H9 (cell line): ENCODE data around the gene CACNB4. TPM values are rescaled to one million over a fixed set of nuclear protein-coding genes. Genes with fewer than 3 reads are reported as not detected.
A peak's percentile ranks its signal among the peaks of the same experiment; 100 is the strongest.

Source experiments
- DNase-seq: peaks from one replicate; pipeline ENCODE4 v3.0.0-alpha.2; 2017
- H2AFZ ChIP-seq: one replicate; pipeline ENCODE4 v1.6.1; 2013; ENCODE audit warnings: mild to moderate bottlenecking, low read length, control low read depth, moderate library complexity
- H2AK5ac ChIP-seq: 2 replicates; pipeline ENCODE4 v1.6.1; 2013; ENCODE audit warnings: low read length, control low read depth, mixed read lengths; ENCODE audit not compliant: insufficient read length
- H2BK120ac ChIP-seq: one replicate; pipeline ENCODE4 v1.6.1; 2013; ENCODE audit warnings: low read depth, mild to moderate bottlenecking, low read length, control low read depth, inconsistent platforms; ENCODE audit not compliant: poor library complexity, severe bottlenecking
- H2BK12ac ChIP-seq: 2 replicates; pipeline ENCODE4 v1.6.1; 2013; ENCODE audit warnings: low read length, control low read depth, mixed read lengths, low read depth; ENCODE audit not compliant: insufficient read length
- H2BK15ac ChIP-seq: 2 replicates; pipeline ENCODE4 v1.6.1; 2013; ENCODE audit warnings: low read depth, low read length, control low read depth
- H2BK20ac ChIP-seq: one replicate; pipeline ENCODE4 v1.6.1; 2013; ENCODE audit warnings: low read depth, mild to moderate bottlenecking, low read length, control low read depth, inconsistent platforms; ENCODE audit not compliant: poor library complexity, severe bottlenecking
- H2BK5ac ChIP-seq: 2 replicates; pipeline ENCODE4 v1.6.1; 2013; ENCODE audit warnings: low read length, control low read depth, mixed read lengths; ENCODE audit not compliant: insufficient read length
- H3K14ac ChIP-seq: 2 replicates; pipeline ENCODE4 v1.6.1; 2013; ENCODE audit warnings: low read length, control low read depth; ENCODE audit not compliant: insufficient read depth
- H3K18ac ChIP-seq: 2 replicates; pipeline ENCODE4 v1.6.1; 2013; ENCODE audit warnings: low read depth, mild to moderate bottlenecking, mixed read lengths, low read length, control low read depth; ENCODE audit not compliant: insufficient read length
- H3K23ac ChIP-seq: 2 replicates; pipeline ENCODE4 v1.6.1; 2013; ENCODE audit warnings: low read length, control low read depth, mixed read lengths, low read depth; ENCODE audit not compliant: insufficient read length
- H3K23me2 ChIP-seq: 2 replicates; pipeline ENCODE4 v1.6.1; 2013; ENCODE audit warnings: low read depth, mild to moderate bottlenecking, mixed read lengths, low read length, control low read depth; ENCODE audit not compliant: insufficient read length, poor library complexity, severe bottlenecking
- H3K27ac ChIP-seq: 2 replicates; pipeline ENCODE4 v1.5.1; 2013; ENCODE audit warnings: low read length, control low read depth, mixed read lengths, low read depth; ENCODE audit not compliant: insufficient read length
- H3K27me3 ChIP-seq: 2 replicates; pipeline ENCODE4 v1.6.1; 2013; ENCODE audit warnings: low read length, control low read depth, inconsistent platforms; ENCODE audit not compliant: insufficient read depth
- H3K4ac ChIP-seq: 2 replicates; pipeline ENCODE4 v1.6.1; 2013; ENCODE audit warnings: low read depth, mild to moderate bottlenecking, control low read depth, inconsistent platforms, low read length, moderate library complexity
- H3K4me1 ChIP-seq: 2 replicates; pipeline ENCODE4 v1.6.1; 2013; ENCODE audit warnings: low read length, control low read depth, inconsistent platforms; ENCODE audit not compliant: insufficient read depth
- H3K4me2 ChIP-seq: 2 replicates; pipeline ENCODE4 v1.6.1; 2013; ENCODE audit warnings: low read length, control low read depth, mixed read lengths; ENCODE audit not compliant: insufficient read length, insufficient read depth
- H3K56ac ChIP-seq: 2 replicates; pipeline ENCODE4 v1.6.1; 2013; ENCODE audit warnings: low read depth, mild to moderate bottlenecking, mixed read lengths, low read length, control low read depth; ENCODE audit not compliant: insufficient read length
- H3K79me1 ChIP-seq: 2 replicates; pipeline ENCODE4 v1.6.1; 2013; ENCODE audit warnings: low read depth, mild to moderate bottlenecking, moderate library complexity, low read length, control low read depth, inconsistent platforms; ENCODE audit not compliant: insufficient read depth, poor library complexity, severe bottlenecking
- H3K79me2 ChIP-seq: 2 replicates; pipeline ENCODE4 v1.6.1; 2013; ENCODE audit warnings: low read length, control low read depth, inconsistent platforms; ENCODE audit not compliant: insufficient read depth
- H3K9ac ChIP-seq: 2 replicates; pipeline ENCODE4 v1.6.1; 2013; ENCODE audit warnings: low read length, control low read depth, mixed read lengths; ENCODE audit not compliant: insufficient read length; ENCODE audit errors: extremely low read depth
- H3K9me3 ChIP-seq: one replicate; pipeline ENCODE4 v1.6.1; 2013; ENCODE audit warnings: low read depth, low read length, inconsistent platforms; ENCODE audit not compliant: control insufficient read depth
- H3T11ph ChIP-seq: one replicate; pipeline ENCODE4 v1.6.1; 2013; ENCODE audit warnings: mild to moderate bottlenecking, low read length, control low read depth, inconsistent platforms
- H4K20me1 ChIP-seq: one replicate; pipeline ENCODE4 v1.6.1; 2013; ENCODE audit not compliant: control insufficient read depth, insufficient read length, insufficient read depth
- H4K5ac ChIP-seq: 2 replicates; pipeline ENCODE4 v1.6.1; 2013; ENCODE audit warnings: low read depth, mild to moderate bottlenecking, mixed read lengths, low read length, control low read depth; ENCODE audit not compliant: insufficient read length
- H4K8ac ChIP-seq: replicated peaks from 2 replicates; pipeline ENCODE4 v1.6.1; 2013; ENCODE audit warnings: low read length, control low read depth, mixed read lengths, low read depth; ENCODE audit not compliant: insufficient read length
- H4K91ac ChIP-seq: 2 replicates; pipeline ENCODE4 v1.6.1; 2013; ENCODE audit warnings: low read depth, mild to moderate bottlenecking, moderate library complexity, mixed read lengths, low read length, control low read depth; ENCODE audit not compliant: insufficient read length
- H3K27ac Mint-ChIP-seq, 3 experiments: 2 replicates in 2 of 3; 3 replicates in 1 of 3; pipeline ENCODE4 v1.8.0; 2020 to 2021; ENCODE audit warnings: mixed read lengths in 3 of 3, mild to moderate bottlenecking in 1 of 3, moderate library complexity in 1 of 3
- H3K27me3 Mint-ChIP-seq: 2 replicates; pipeline ENCODE4 v1.8.0; 2021; ENCODE audit warnings: low read depth, mild to moderate bottlenecking, moderate library complexity, mixed read lengths
- H3K36me3 Mint-ChIP-seq, 3 experiments: 2 replicates in 2 of 3; 3 replicates in 1 of 3; pipeline ENCODE4 v1.8.0; 2020 to 2021; ENCODE audit warnings: low read depth in 3 of 3, mixed read lengths in 3 of 3; ENCODE audit not compliant: insufficient read depth in 1 of 3
- H3K4me1 Mint-ChIP-seq, 2 experiments: 2 replicates each; pipeline ENCODE4 v1.8.0; 2020; ENCODE audit warnings: mixed read lengths in 2 of 2
- H3K4me3 Mint-ChIP-seq, 2 experiments: 2 replicates in 1 of 2; 3 replicates in 1 of 2; pipeline ENCODE4 v1.8.0; 2020 to 2021; ENCODE audit warnings: mild to moderate bottlenecking in 2 of 2, mixed read lengths in 2 of 2, moderate library complexity in 1 of 2
- H3K9me3 Mint-ChIP-seq, 2 experiments: 2 replicates in 1 of 2; 3 replicates in 1 of 2; pipeline ENCODE4 v1.8.0; 2020; ENCODE audit warnings: mild to moderate bottlenecking in 2 of 2, mixed read lengths in 2 of 2, moderate library complexity in 1 of 2
- CTCF ChIP-seq: fragments of 200-600 bp; sonication (generic); conservative IDR thresholded peaks from 3 replicates; pipeline ENCODE4 v1.8.0; 2021; ENCODE audit warnings: antibody characterized with exemption, mild to moderate bottlenecking
- WGBS: extraction: QIAGEN DNeasy Blood & Tissue Kit; methylation state at CpG from one replicate; pipeline ENCODE4 v1.1.7; 2013; ENCODE audit warnings: missing lambda C conversion rate, low lambda C conversion rate, mixed read lengths; ENCODE audit not compliant: insufficient read length; ENCODE audit errors: extremely low coverage; 5-methylcytosine and 5-hydroxymethylcytosine counted together
- total RNA-seq: library from RNA; stranded (reverse); gene quantifications from 2 replicates; pipeline ENCODE4 v1.2.1, GENCODE V29; 2021

CACNB4 gene
- total RNA-seq, 1 experiment from 2014 or later = 1.4 TPM

- Histone ChIP-seq H3K9ac (no peak overlapping the region), H3K18ac (no peak overlapping the region), H3K23me2 (no peaks in the 10 kb centered on the region), H3K27me3 (no peaks in the 10 kb centered on the region), H4K5ac (no peak overlapping the region), H3K56ac (no peak overlapping the region), H3K4me2 (no peak overlapping the region), H2BK5ac (no peak overlapping the region), H2BK20ac (no peak overlapping the region), H3K4me1 (peaks cover 5% of the 10 kb centered on the region; the same call in 1 of the 2 replicates), H4K20me1 (no peaks in the 10 kb centered on the region), H3K79me2 (no peaks in the 10 kb centered on the region), H4K8ac (no peak overlapping the region), H3K79me1 (no peaks in the 10 kb centered on the region), H3K14ac (no peak overlapping the region), H2BK120ac (no peak overlapping the region), H2BK15ac (no peak overlapping the region), H2BK12ac (no peak overlapping the region), H3T11ph (no peak overlapping the region), H4K91ac (no peak overlapping the region), H3K27ac (no peak overlapping the region), H3K9me3 (no peaks in the 10 kb centered on the region), H3K4ac (no peak overlapping the region), H3K23ac (no peak overlapping the region), H2AFZ (no peak overlapping the region), H2AK5ac (no peak overlapping the region)
- H3K9me3 Mint-ChIP-seq = 0 out of 5 replicates have a peak, but pooled peaks cover 0 to 1% of the 10 kb centered on the region in 2 experiments
- H3K36me3 Mint-ChIP-seq = peaks cover 0 to 3% (median 0%) of the 10 kb centered on the region in 3 experiments; a peak in 1 of 7 replicates
- no peak for TF ChIP-seq CTCF
- H3K4me1 Mint-ChIP-seq = peaks cover 30 to 35% of the 10 kb centered on the region in 2 experiments
- WGBS = no CpG with 5 or more reads among the region's 3 CpGs
- H3K27me3 Mint-ChIP-seq = peaks cover 8% of the 10 kb centered on the region
- H3K4me3 Mint-ChIP-seq = no peak overlapping the region
- H3K27ac Mint-ChIP-seq = peak overlapping the region in 1 of 3 experiments; percentile 72; a peak in 1 of 7 replicates
- DNase-seq = no peak
Measured at GRCh38 chr2:152051436-152051835, 47.4 kb downstream of the CACNB4 start.
